Upper lobe of right lung (tissue), 1 donor: ENCODE measurements around the gene SPP1. TPM values are rescaled to one million over a fixed set of nuclear protein-coding genes. Genes with fewer than 3 reads are reported as not detected.
"Not testable (repeated sequence)": the region's sequence is repeated elsewhere in the genome, so short reads cannot be mapped to it uniquely, and the experiment has no call there.

Experiments
- ATAC-seq: fragments of 200-7000 bp; cut with Tn5 transposase; one replicate; pipeline ENCODE4 v1.9.1; 2020; ENCODE audit warnings: mild to moderate bottlenecking, moderate library complexity
- DNase-seq: peaks from one replicate; pipeline ENCODE4 v3.0.0-alpha.2; 2020
- H3K27ac ChIP-seq: fragments of 200-600 bp; one replicate; pipeline ENCODE4 v1.8.0; 2022
- H3K27me3 ChIP-seq: fragments of 200-600 bp; one replicate; pipeline ENCODE4 v1.8.0; 2022; ENCODE audit warnings: mild to moderate bottlenecking
- H3K36me3 ChIP-seq: fragments of 200-600 bp; one replicate; pipeline ENCODE4 v1.8.0; 2022
- H3K4me1 ChIP-seq: fragments of 200-600 bp; one replicate; pipeline ENCODE4 v1.8.0; 2022
- H3K4me3 ChIP-seq: fragments of 200-600 bp; one replicate; pipeline ENCODE4 v1.8.0; 2022; ENCODE audit warnings: mild to moderate bottlenecking
- H3K9me3 ChIP-seq: fragments of 200-600 bp; one replicate; pipeline ENCODE4 v1.8.0; 2022
- intact Hi-C: fragments of 100-400 bp; cut with DNase I; formaldehyde crosslinking; loops from one replicate; pipeline ENCODE4 v1.11.0; 2022
- total RNA-seq: library from RNA; stranded (reverse); fragmentation: NEBNext Ultra II Directional; extraction: Animal tissue kit (Norgen Biotek cat#: 25700); gene quantifications from one replicate; pipeline ENCODE4 v1.2.1, GENCODE V29; 2021
- TF ChIP-seq, protein P1 (sequence below): fragments of 200-600 bp; IDR thresholded peaks from one replicate; pipeline ENCODE4 v1.8.0; 2022; ENCODE audit warnings: antibody characterized with exemption
- donor health status: DM: no; HTN: yes; CAD: no; lungs with severe emphysema.

Gene SPP1
- total RNA-seq, 1 donor from 2014 or later, result 45.4 TPM

DNA sequence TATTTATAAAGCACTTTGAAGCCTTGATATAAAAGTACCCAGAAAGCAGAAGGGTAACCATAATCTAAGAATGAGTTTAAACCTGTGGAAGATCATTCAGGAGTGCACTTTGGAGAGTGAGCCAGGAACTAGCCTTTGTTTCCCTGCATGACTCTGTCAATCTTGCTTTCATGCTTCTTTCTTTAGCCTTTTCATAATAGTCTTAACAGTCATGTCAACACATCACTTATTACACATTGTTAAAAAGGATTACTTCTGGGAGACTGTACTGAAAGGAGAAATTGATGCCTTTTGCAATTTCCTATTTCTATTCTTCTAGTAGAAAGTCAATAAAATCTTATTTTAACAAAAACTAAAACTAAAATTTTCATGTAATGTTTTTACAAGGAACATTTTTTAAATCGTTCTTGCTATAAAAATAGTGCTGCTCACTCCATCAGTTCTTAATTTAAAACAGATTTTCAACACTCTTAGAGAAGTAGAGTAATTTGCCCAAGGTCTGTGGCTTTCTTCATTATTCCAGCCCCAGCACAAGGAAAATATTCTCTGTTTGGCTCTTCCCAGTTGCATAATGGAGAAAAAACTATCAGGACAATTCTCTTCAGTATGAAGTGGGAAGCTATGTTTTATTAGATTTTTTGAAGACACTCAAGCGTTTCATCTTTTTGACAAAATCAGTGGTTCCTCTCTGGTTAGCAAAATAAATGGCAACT is 35.4 kb upstream of the SPP1 start:
- no peak overlapping the region for H3K27ac ChIP-seq

DNA sequence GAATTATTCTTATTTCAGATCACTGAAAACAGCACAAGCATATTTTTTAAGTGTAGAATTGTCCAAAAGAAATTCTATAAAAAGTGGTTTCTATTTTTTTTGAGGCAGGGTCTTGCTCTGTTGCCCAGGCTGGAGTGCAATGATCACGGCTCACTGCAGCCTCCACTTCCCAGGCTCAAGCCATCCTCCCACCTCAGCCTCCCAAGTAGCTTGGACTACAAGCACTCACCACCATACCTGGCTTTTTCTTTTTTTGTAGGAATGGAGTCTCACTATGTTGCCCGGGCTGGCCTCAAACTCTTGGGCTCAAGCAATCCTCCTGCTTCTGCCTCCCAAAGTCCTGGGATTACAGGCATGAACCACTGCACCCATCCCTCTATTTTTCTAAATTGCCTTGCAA is 34.7 kb upstream of the SPP1 start:
- intact Hi-C loops, H3K9me3 ChIP-seq, H3K36me3 ChIP-seq, ATAC-seq, H3K4me1 ChIP-seq, H3K27ac ChIP-seq, DNase-seq, H3K4me3 ChIP-seq, H3K27me3 ChIP-seq: not testable (repeated sequence)

More for the DNA sequence above, 35.4 kb upstream of the SPP1 start:
- Histone ChIP-seq H3K9me3 (no peaks in the 10 kb centered on the region), H3K27me3 (no peaks in the 10 kb centered on the region), H3K4me3 (no peak overlapping the region), H3K4me1 (no peaks in the 10 kb centered on the region), H3K36me3 (no peaks in the 10 kb centered on the region)
- intact Hi-C loops, result no loop called here
- TF ChIP-seq, protein P1, sequence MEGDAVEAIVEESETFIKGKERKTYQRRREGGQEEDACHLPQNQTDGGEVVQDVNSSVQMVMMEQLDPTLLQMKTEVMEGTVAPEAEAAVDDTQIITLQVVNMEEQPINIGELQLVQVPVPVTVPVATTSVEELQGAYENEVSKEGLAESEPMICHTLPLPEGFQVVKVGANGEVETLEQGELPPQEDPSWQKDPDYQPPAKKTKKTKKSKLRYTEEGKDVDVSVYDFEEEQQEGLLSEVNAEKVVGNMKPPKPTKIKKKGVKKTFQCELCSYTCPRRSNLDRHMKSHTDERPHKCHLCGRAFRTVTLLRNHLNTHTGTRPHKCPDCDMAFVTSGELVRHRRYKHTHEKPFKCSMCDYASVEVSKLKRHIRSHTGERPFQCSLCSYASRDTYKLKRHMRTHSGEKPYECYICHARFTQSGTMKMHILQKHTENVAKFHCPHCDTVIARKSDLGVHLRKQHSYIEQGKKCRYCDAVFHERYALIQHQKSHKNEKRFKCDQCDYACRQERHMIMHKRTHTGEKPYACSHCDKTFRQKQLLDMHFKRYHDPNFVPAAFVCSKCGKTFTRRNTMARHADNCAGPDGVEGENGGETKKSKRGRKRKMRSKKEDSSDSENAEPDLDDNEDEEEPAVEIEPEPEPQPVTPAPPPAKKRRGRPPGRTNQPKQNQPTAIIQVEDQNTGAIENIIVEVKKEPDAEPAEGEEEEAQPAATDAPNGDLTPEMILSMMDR, result no peak
- DNase-seq (no peak), ATAC-seq (no peak)

DNA sequence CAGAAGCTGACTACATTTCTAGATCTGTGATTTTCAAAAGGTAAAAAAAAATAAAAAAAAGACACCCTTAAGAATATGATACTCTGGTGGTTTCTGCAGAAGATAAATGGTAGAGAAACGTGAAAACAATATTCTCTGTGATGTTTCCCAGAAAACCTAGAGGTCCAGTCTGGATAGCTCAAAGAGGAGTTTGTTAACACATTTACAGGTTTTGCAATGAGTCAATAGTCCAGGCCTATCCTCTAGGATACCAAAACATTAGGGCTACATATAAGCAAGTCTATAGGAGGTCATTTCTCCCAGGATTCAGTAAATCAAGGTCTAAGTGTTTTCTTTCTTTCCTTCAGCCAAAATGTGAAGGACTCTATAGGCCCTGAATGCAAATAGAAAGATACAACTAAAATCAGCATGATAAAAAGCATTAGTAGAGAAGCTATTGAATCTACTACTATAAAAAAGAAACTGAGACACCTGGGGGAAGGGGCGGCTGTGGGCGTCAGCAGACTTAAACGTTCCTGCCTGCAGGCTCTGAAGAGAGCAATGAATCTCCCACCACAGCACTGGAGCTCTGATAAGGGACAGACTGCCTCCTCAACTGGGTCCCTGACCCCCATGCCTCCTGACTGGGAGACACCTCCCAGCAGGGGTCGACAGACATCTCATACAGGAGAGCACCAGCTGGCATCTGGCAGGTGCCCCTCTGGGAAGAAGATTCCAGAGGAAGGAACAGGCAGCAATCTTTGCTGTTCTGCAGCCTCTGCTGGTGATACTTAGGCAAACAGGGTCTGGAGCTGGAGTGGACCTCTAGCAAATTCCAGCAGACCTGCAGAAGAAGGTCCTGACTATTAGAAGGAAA is 33.7 kb upstream of the SPP1 start:
- TF ChIP-seq, protein P1, result no peak
- ATAC-seq (no peak), DNase-seq (no peak)
- no peak overlapping the region for H3K27ac ChIP-seq
- no peaks in the 10 kb centered on the region for H3K4me1 ChIP-seq
- no peaks in the 10 kb centered on the region for H3K27me3 ChIP-seq
- H3K4me3 ChIP-seq, result no peak overlapping the region
- H3K36me3 ChIP-seq, result no peaks in the 10 kb centered on the region
- intact Hi-C loops, result no loop called here
- H3K9me3 ChIP-seq, result no peaks in the 10 kb centered on the region

DNA sequence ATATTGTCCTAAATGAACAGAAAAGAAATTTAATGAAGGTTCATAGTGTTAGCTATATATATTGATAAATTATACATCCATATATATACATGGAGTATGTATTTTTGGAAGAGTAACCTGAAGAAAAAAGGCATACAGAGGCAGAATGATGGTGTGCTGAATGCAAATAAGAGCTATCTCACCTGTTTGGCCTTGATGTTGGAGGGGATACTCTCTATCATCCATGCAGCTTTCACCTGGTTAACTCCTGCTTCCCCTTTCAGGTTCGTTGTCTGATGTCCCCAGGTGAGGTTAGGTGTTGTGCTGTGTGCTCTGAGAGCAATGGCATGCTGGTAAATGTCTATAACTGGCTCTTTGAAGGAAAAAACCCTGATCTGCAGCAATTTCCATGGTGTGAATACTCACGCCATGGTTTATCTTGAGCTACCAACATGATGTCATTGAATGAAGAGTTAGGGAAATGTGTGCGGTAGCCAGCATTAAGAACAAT is 31.8 kb upstream of the SPP1 start:
- Histone ChIP-seq H3K27ac (no peak overlapping the region), H3K36me3 (no peaks in the 10 kb centered on the region), H3K4me3 (no peak overlapping the region), H3K4me1 (no peaks in the 10 kb centered on the region), H3K9me3 (no peaks in the 10 kb centered on the region), H3K27me3 (no peaks in the 10 kb centered on the region)
- TF ChIP-seq, protein P1, result no peak
- DNase-seq (no peak), ATAC-seq (no peak)
- intact Hi-C loops, result no loop called here

DNA sequence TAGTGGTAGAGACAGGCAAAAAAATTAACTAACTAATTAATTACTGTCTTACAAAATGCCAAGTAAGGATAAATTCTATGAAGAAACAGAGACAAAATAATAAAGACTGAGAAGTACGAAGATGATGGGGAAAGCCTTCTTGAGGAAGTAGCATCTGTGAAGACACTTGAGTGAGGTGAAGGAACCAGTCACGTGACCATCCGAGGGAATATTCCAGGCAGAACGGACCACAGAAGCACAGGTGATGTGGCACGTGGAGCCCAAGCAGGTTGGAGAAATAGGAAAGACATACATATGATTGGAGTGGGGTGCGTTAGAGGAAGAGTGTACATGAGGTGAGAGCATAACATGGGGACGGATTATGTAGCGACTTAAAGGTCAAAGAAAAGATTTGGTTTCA is 30.5 kb upstream of the SPP1 start:
- H3K4me1 ChIP-seq, result no peaks in the 10 kb centered on the region
- H3K27me3 ChIP-seq, result no peaks in the 10 kb centered on the region
- no peaks in the 10 kb centered on the region for H3K9me3 ChIP-seq
- no peak overlapping the region for H3K27ac ChIP-seq
- TF ChIP-seq, protein P1, result no peak
- H3K36me3 ChIP-seq, result no peaks in the 10 kb centered on the region
- no peak for DNase-seq
- intact Hi-C loops, result no loop called here
- H3K4me3 ChIP-seq, result no peak overlapping the region
- no peak for ATAC-seq

DNA sequence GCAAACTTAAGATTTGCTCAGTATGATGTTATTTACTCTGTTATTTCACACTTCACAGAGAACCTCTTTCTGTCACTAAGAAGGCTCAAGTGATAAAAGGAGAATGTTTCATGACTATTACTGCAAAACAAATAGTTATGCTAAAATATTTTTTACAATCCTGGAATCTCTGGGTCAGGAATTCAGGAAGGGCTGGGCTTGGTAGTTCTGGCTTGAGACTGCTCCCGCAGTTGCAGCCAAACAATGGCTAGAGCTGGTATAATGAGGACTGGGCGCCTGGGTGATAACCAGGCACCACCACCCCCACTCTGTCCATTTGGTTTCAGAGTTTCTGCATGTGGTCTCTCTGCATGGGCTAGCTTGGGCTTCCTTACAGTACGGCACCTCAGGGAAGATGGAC is 28.7 kb upstream of the SPP1 start:
- Histone ChIP-seq H3K27ac (no peak overlapping the region), H3K4me1 (no peaks in the 10 kb centered on the region), H3K27me3 (no peaks in the 10 kb centered on the region), H3K9me3 (no peaks in the 10 kb centered on the region), H3K4me3 (no peak overlapping the region), H3K36me3 (no peaks in the 10 kb centered on the region)
- ATAC-seq (no peak), DNase-seq (no peak)
- intact Hi-C loops, result no loop called here
- TF ChIP-seq, protein P1, result no peak
